K562 (cell line): ENCODE measurements around the gene TXNRD2. TPM values are rescaled to one million over a fixed set of nuclear protein-coding genes. Genes with fewer than 3 reads are reported as not detected.
A peak's percentile ranks its signal among the peaks of the same experiment; 100 is the strongest.
"Not testable (repeated sequence)": the region's sequence is repeated elsewhere in the genome, so short reads cannot be mapped to it uniquely, and the experiment has no call there.

Experiments used
- ATAC-seq: fragments of 200-7000 bp; cut with Tn5 transposase; 3 replicates; pipeline ENCODE4 v1.9.1; 2020; ENCODE audit warnings: moderate library complexity
- BruUV-seq: library from RNA; stranded (reverse); fragments of 400-500 nt; replicated peaks from 2 replicates; lab custom pipeline; 2021; lab: Mats Ljungman, UMichigan
- CTCF ChIA-PET: fragments of 300-600 bp; formaldehyde crosslinking; extraction: SDS; loops from one replicate; lab custom pipeline; 2021; ENCODE audit warnings: low intra/inter-chr PET ratio; lab: Yijun Ruan, JAX
- POLR2A ChIA-PET: fragments of 300-600, 350-650 bp; sonication (Branson Sonifier 250); formaldehyde crosslinking; extraction: SDS; loops from one replicate; lab custom pipeline; 2021; ENCODE audit warnings: antibody characterized with exemption, inconsistent platforms; lab: Yijun Ruan, JAX
- DNase-seq, 4 experiments: peaks; one replicate each; pipeline versions ENCODE4 v3.0.0 to v3.0.0-alpha.2; 2011 to 2018; ENCODE audit warnings: low spot score in 3 of 4, mixed read lengths in 3 of 4; ENCODE audit errors: extremely low read depth in 1 of 4
- FAIRE-seq: peaks from 2 replicates; lab custom pipeline; 2011; peaks lifted over from hg19 to GRCh38; lab: Jason Lieb, UNC
- H2AFZ ChIP-seq: 2 replicates; pipeline ENCODE4 v1.6.0; 2011; ENCODE audit warnings: low read depth, low read length, control low read depth, inconsistent platforms
- H3K27ac ChIP-seq: fragments of 200-600 bp; 3 replicates; pipeline ENCODE4 v1.8.0; 2011; ENCODE audit warnings: low read depth, mild to moderate bottlenecking, control low read depth, inconsistent platforms, low read length, moderate library complexity, mixed read lengths; ENCODE audit errors: extremely low read depth
- H3K27me3 ChIP-seq, 2 experiments: fragments of 300-600 bp in 1 of 2; 2 replicates in 1 of 2; 3 replicates in 1 of 2; pipeline versions ENCODE4 v1.6.0 to v1.8.0; 2011; ENCODE audit warnings: inconsistent platforms in 2 of 2, low read length in 2 of 2, mild to moderate bottlenecking in 1 of 2, mixed read lengths in 1 of 2, moderate library complexity in 1 of 2; ENCODE audit not compliant: control insufficient read depth in 2 of 2, insufficient read depth in 2 of 2
- H3K36me3 ChIP-seq: fragments of 300-600 bp; 3 replicates; pipeline ENCODE4 v1.8.0; 2011; ENCODE audit warnings: mild to moderate bottlenecking, low read length, inconsistent platforms; ENCODE audit not compliant: control insufficient read depth, insufficient read depth
- H3K4me1 ChIP-seq, 2 experiments: fragments of 200-600 bp in 1 of 2; replicated peaks in 1 of 2; 2 replicates in 1 of 2; 3 replicates in 1 of 2; pipeline versions ENCODE4 v1.5.1 to v1.8.0; 2011; ENCODE audit warnings: inconsistent platforms in 2 of 2, low read length in 2 of 2, mild to moderate bottlenecking in 1 of 2, mixed read lengths in 1 of 2, moderate library complexity in 1 of 2; ENCODE audit not compliant: control insufficient read depth in 2 of 2, insufficient read depth in 2 of 2
- H3K4me2 ChIP-seq: 2 replicates; pipeline ENCODE4 v1.6.1; 2011; ENCODE audit warnings: low read length, control low read depth, inconsistent platforms, mixed read lengths; ENCODE audit not compliant: insufficient read depth
- H3K4me3 ChIP-seq: fragments of 200-600 bp; sonication (generic), shearing (Covaris generic); 2 replicates; pipeline ENCODE4 v1.5.1; 2016; ENCODE audit warnings: control low read depth, inconsistent platforms
- H3K79me2 ChIP-seq: fragments of 200-600 bp; 3 replicates; pipeline ENCODE4 v1.8.0; 2011; ENCODE audit warnings: low read length, inconsistent platforms; ENCODE audit not compliant: control insufficient read depth, insufficient read depth
- H3K9ac ChIP-seq, 2 experiments: 2 replicates each; pipeline versions ENCODE4 v1.6.0 to v1.6.1; 2011; ENCODE audit warnings: low read depth in 2 of 2, low read length in 2 of 2, control low read depth in 1 of 2, inconsistent platforms in 1 of 2, mild to moderate bottlenecking in 1 of 2, mixed read lengths in 1 of 2; ENCODE audit not compliant: insufficient read depth in 1 of 2
- H3K9me1 ChIP-seq: one replicate; pipeline ENCODE4 v1.6.0; 2011; ENCODE audit warnings: inconsistent platforms, mild to moderate bottlenecking, low read length, moderate library complexity; ENCODE audit not compliant: control insufficient read depth, insufficient read depth
- H3K9me3 ChIP-seq: replicated peaks from 2 replicates; pipeline ENCODE4 v1.5.1; 2011; ENCODE audit warnings: low read depth, low read length, inconsistent platforms; ENCODE audit not compliant: control insufficient read depth, insufficient read depth
- H4K20me1 ChIP-seq: replicated peaks from 2 replicates; pipeline ENCODE4 v1.6.1; 2011; ENCODE audit warnings: low read length, inconsistent platforms, mixed read lengths; ENCODE audit not compliant: control insufficient read depth, insufficient read depth
- DEAF1 ChIP-seq: fragments of 450-650 bp; formaldehyde crosslinking; IDR thresholded peaks from 2 replicates; pipeline ENCODE4 v1.4.0; 2020; ENCODE audit warnings: mild to moderate bottlenecking, moderate library complexity
- E4F1 ChIP-seq: fragments of 250-450 bp; sonication (Bioruptor Pico); IDR thresholded peaks from 2 replicates; pipeline ENCODE4 v1.5.0; 2021; ENCODE audit warnings: mild to moderate bottlenecking, borderline replicate concordance
- ELK1 ChIP-seq: sonication (generic); formaldehyde crosslinking; IDR thresholded peaks from 2 replicates; pipeline ENCODE4 v1.8.1; 2022; ENCODE audit warnings: missing genetic modification reagents
- HDAC2 ChIP-seq: fragments of 450-650 bp; IDR thresholded peaks from 2 replicates; pipeline ENCODE4 v1.6.1; 2016; ENCODE audit warnings: mild to moderate bottlenecking
- POLR2B ChIP-seq: fragments of 450-650 bp; IDR thresholded peaks from 2 replicates; pipeline ENCODE4 v1.6.1; 2018; ENCODE audit warnings: low read depth; ENCODE audit not compliant: partially characterized antibody
- ZNF408 ChIP-seq: fragments of 250-450 bp; sonication (Bioruptor Pico); IDR thresholded peaks from 2 replicates; pipeline ENCODE4 v1.4.0; 2020; ENCODE audit warnings: low read depth, mild to moderate bottlenecking, moderate library complexity
- ZNF445 ChIP-seq: fragments of 250-450 bp; sonication (Bioruptor Pico); IDR thresholded peaks from 2 replicates; pipeline ENCODE4 v1.4.0; 2020; ENCODE audit warnings: low read depth, mild to moderate bottlenecking, moderate library complexity
- WGBS: fragments of 100-300 bp; shearing (Covaris generic); methylation state at CpG from one replicate; pipeline ENCODE4 v1.1.6; 2016; ENCODE audit warnings: low coverage, mixed read lengths; ENCODE audit not compliant: insufficient coverage; ENCODE audit errors: missing lambda C conversion rate; 5-methylcytosine and 5-hydroxymethylcytosine counted together
- in situ Hi-C: fragments of 300-500 bp; cut with MboI; formaldehyde crosslinking; loops from 4 replicates; pipeline ENCODE4 v1.15.0; 2018; ENCODE audit warnings: inconsistent platforms, mixed read lengths
- intact Hi-C: fragments of 100-400 bp; cut with micrococcal nuclease; formaldehyde crosslinking; loops from 2 replicates; pipeline ENCODE4 v1.14.2; 2022
- polyA plus RNA-seq, 8 experiments: library from polyadenylated mRNA; depleted of rRNA in 4 of 8; stranded (reverse) in 5 of 8; unstranded in 3 of 8; fragments of >200 nt; fragmentation: Nextera tagmentation in 2 of 8; fragmentation: Illumina TruSeq in 1 of 8; extraction: Ambion mirVana in 2 of 8; extraction: Trizol in 1 of 8; gene quantifications; 2 replicates each; pipeline versions ENCODE4 v1.2.1 to v1.2.3, GENCODE V29; 2011 to 2014; ENCODE audit warnings: inconsistent platforms in 1 of 8, missing spikeins in 1 of 8
- total RNA-seq, 7 experiments: library from RNA; depleted of rRNA in 6 of 7; stranded (reverse); fragments of >200 nt in 6 of 7; fragmentation: Illumina TruSeq in 2 of 7; extraction: Trizol in 2 of 7; gene quantifications; 2 replicates each; pipeline versions ENCODE4 v1.2.1 to v1.2.3, GENCODE V29; 2011 to 2021; ENCODE audit warnings: low replicate concordance in 1 of 7
- TF ChIP-seq, protein P1 (sequence below): fragments of 250-450 bp; sonication (Bioruptor Pico); IDR thresholded peaks from 2 replicates; pipeline ENCODE4 v1.8.0; 2021; ENCODE audit warnings: moderate library complexity, mild to moderate bottlenecking, inconsistent platforms
- TF ChIP-seq, protein P2 (sequence below): fragments of 450-650 bp; IDR thresholded peaks from 2 replicates; pipeline ENCODE4 v1.7.1; 2018; ENCODE audit warnings: mild to moderate bottlenecking, low read depth; ENCODE audit not compliant: partially characterized antibody

Gene TXNRD2
- total and polyA plus RNA-seq, 9 of the 15 experiments (the other 6 are each of a cell fraction or from before 2014, with no cell fraction given), result 3.3 to 80.2 (median 49.4) TPM

DNA sequence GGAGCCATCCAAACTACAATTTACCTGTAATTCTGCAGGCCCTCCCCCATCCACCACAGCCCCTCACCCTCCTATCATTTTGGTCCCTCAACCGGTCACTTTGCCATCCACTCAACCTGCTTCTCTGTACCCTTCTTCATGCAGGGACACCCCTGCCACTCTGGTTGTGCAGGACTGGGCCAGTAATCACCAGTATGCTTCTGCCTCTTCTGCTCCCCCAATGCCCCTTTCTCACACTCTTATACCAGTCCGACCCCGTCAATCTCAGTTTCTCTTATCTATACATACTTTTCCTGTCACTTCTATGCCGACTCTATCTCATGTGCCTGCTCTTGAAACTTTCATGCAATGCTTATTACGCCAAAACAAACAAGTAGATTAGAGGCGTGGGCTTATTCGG is 5.1 kb downstream of the TXNRD2 start (continued):
- TF ChIP-seq ELK1 (CRISPR knock-in tag) (no peak), ZNF408 (no peak), E4F1 (CRISPR knock-in tag) (no peak)

GRCh38 chr22:19935123-19935718 is 6.4 kb downstream of the TXNRD2 start:
- Histone ChIP-seq H3K9me3 (peaks cover 19% of the 10 kb centered on the region), H3K36me3 (peaks cover 27% of the 10 kb centered on the region; the same call in 2 of the 3 replicates), H3K4me1 (peaks cover 3 to 15% of the 10 kb centered on the region in 2 experiments)
- ATAC-seq, H3K79me2 ChIP-seq, H3K9ac ChIP-seq, H3K4me3 ChIP-seq, intact Hi-C loops, POLR2A ChIA-PET, in situ Hi-C loops, H3K9me1 ChIP-seq, H2AFZ ChIP-seq, H3K27ac ChIP-seq, H3K4me2 ChIP-seq, H4K20me1 ChIP-seq, FAIRE-seq, DNase-seq, BruUV-seq, H3K27me3 ChIP-seq: not testable (repeated sequence)
- 67% methylated on average over 11 of the region's 11 CpGs for WGBS
- CTCF ChIA-PET, result interaction anchor here (0.6 kb wide), 1 partner anchor 12 kb away, joined by 3 read pairs; no protein-coding TSS in a partner anchor
- peak; percentile 28 for TF ChIP-seq POLR2B
- TF ChIP-seq DEAF1, result 0 out of 2 replicates have a peak, but pooled peaks have one; percentile 13
- TF ChIP-seq, protein P1, sequence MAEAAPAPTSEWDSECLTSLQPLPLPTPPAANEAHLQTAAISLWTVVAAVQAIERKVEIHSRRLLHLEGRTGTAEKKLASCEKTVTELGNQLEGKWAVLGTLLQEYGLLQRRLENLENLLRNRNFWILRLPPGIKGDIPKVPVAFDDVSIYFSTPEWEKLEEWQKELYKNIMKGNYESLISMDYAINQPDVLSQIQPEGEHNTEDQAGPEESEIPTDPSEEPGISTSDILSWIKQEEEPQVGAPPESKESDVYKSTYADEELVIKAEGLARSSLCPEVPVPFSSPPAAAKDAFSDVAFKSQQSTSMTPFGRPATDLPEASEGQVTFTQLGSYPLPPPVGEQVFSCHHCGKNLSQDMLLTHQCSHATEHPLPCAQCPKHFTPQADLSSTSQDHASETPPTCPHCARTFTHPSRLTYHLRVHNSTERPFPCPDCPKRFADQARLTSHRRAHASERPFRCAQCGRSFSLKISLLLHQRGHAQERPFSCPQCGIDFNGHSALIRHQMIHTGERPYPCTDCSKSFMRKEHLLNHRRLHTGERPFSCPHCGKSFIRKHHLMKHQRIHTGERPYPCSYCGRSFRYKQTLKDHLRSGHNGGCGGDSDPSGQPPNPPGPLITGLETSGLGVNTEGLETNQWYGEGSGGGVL (CRISPR knock-in tag), result 0 out of 2 replicates have a peak, but pooled peaks have one; percentile 2
- peak; percentile 96 for TF ChIP-seq ZNF445 (CRISPR knock-in tag)
- TF ChIP-seq HDAC2, result 0 out of 2 replicates have a peak, but pooled peaks have one; percentile 10
- TF ChIP-seq, protein P2, sequence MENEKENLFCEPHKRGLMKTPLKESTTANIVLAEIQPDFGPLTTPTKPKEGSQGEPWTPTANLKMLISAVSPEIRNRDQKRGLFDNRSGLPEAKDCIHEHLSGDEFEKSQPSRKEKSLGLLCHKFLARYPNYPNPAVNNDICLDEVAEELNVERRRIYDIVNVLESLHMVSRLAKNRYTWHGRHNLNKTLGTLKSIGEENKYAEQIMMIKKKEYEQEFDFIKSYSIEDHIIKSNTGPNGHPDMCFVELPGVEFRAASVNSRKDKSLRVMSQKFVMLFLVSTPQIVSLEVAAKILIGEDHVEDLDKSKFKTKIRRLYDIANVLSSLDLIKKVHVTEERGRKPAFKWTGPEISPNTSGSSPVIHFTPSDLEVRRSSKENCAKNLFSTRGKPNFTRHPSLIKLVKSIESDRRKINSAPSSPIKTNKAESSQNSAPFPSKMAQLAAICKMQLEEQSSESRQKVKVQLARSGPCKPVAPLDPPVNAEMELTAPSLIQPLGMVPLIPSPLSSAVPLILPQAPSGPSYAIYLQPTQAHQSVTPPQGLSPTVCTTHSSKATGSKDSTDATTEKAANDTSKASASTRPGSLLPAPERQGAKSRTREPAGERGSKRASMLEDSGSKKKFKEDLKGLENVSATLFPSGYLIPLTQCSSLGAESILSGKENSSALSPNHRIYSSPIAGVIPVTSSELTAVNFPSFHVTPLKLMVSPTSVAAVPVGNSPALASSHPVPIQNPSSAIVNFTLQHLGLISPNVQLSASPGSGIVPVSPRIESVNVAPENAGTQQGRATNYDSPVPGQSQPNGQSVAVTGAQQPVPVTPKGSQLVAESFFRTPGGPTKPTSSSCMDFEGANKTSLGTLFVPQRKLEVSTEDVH, result peak; percentile 20
